Panc1 (cell line): ENCODE measurements around the gene CSNK1E. TPM values are rescaled to one million over a fixed set of nuclear protein-coding genes. Genes with fewer than 3 reads are reported as not detected.

Experiments used
- ATAC-seq: fragments of 200-7000 bp; cut with Tn5 transposase; 2 replicates; pipeline ENCODE4 v1.9.1; 2020; ENCODE audit warnings: mild to moderate bottlenecking, moderate library complexity
- BruUV-seq: library from RNA; stranded (reverse); fragments of 400-500 nt; replicated peaks from 2 replicates; lab custom pipeline; 2021; lab: Mats Ljungman, UMichigan
- CTCF ChIA-PET: fragments of 300-600 bp; sonication (Branson Sonifier 250); formaldehyde crosslinking; loops from one replicate; lab custom pipeline; 2022; ENCODE audit warnings: antibody characterized with exemption; lab: Charles Lee
- POLR2A ChIA-PET: fragments of 300-600 bp; sonication (Branson Sonifier 250); formaldehyde crosslinking; loops from one replicate; lab custom pipeline; 2022; ENCODE audit warnings: antibody characterized with exemption; lab: Charles Lee
- DNase-seq: peaks from one replicate; pipeline ENCODE4 v3.0.0-alpha.2; 2010; ENCODE audit warnings: low read depth, low spot score
- H3K27ac ChIP-seq: 2 replicates; pipeline ENCODE4 v1.5.1; 2011; ENCODE audit warnings: mild to moderate bottlenecking, low read length, inconsistent platforms
- H3K27me3 ChIP-seq: fragments of 200-500 bp; sonication (Bioruptor generic); 2 replicates; pipeline ENCODE4 v1.6.0; 2014; ENCODE audit warnings: low read length, inconsistent platforms; ENCODE audit not compliant: control insufficient read depth, insufficient read depth
- H3K36me3 ChIP-seq: fragments of 200-500 bp; sonication (Bioruptor generic); 2 replicates; pipeline ENCODE4 v1.5.1; 2014; ENCODE audit warnings: inconsistent platforms, mild to moderate bottlenecking, low read length, moderate library complexity; ENCODE audit not compliant: control insufficient read depth, insufficient read depth
- H3K4me1 ChIP-seq: 2 replicates; pipeline ENCODE4 v1.5.1; 2011; ENCODE audit warnings: inconsistent platforms, mild to moderate bottlenecking, low read length, moderate library complexity; ENCODE audit not compliant: control insufficient read depth, insufficient read depth
- H3K4me3 ChIP-seq, 2 experiments: 2 replicates each; pipeline ENCODE4 v1.5.1; 2011 to 2012; ENCODE audit warnings: low read depth in 2 of 2, low read length in 2 of 2, mild to moderate bottlenecking in 2 of 2, inconsistent platforms in 1 of 2, moderate library complexity in 1 of 2
- H3K9me3 ChIP-seq: fragments of 200-500 bp; sonication (Bioruptor generic); 2 replicates; pipeline ENCODE4 v1.5.1; 2014; ENCODE audit warnings: low read depth, mild to moderate bottlenecking, inconsistent platforms, low read length, moderate library complexity; ENCODE audit not compliant: control insufficient read depth, insufficient read depth
- CTCF ChIP-seq: fragments of 450-650 bp; IDR thresholded peaks from 2 replicates; pipeline ENCODE4 v1.5.1; 2017; ENCODE audit warnings: mild to moderate bottlenecking
- POLR2AphosphoS5 ChIP-seq: IDR thresholded peaks from 2 replicates; pipeline ENCODE4 v1.6.1; 2012; ENCODE audit warnings: mild to moderate bottlenecking, low read depth, low read length, moderate library complexity
- SIN3A ChIP-seq: IDR thresholded peaks from 2 replicates; pipeline ENCODE4 v1.6.1; 2012; ENCODE audit warnings: low read depth, mild to moderate bottlenecking, low read length, moderate library complexity, borderline replicate concordance; ENCODE audit not compliant: insufficient read depth
- TCF7L2 ChIP-seq: IDR thresholded peaks from 2 replicates; pipeline ENCODE4 v1.6.1; 2011; ENCODE audit warnings: mild to moderate bottlenecking, low read depth, low read length, inconsistent platforms
- in situ Hi-C: cut with HindIII; loops from 2 replicates; pipeline ENCODE4 v1.10.0; 2016; ENCODE audit warnings: low sequenced_read_pairs, low pct_unique_long_range_greater_than_20kb
- intact Hi-C: fragments of 100-400 bp; cut with micrococcal nuclease; formaldehyde crosslinking; loops from one replicate; pipeline ENCODE4 v1.10.0; 2022; ENCODE audit not compliant: unreplicated experiment
- total RNA-seq: library from RNA; stranded (reverse); gene quantifications from one replicate; pipeline ENCODE4 v1.2.1, GENCODE V29; 2021; ENCODE audit not compliant: unreplicated experiment
- TF ChIP-seq, protein P1 (sequence below), 2 experiments: IDR thresholded peaks; 2 replicates each; pipeline ENCODE4 v1.6.1; 2011 to 2012; ENCODE audit warnings: low read depth in 2 of 2, control low read depth in 1 of 2, low read length in 1 of 2, mild to moderate bottlenecking in 1 of 2, moderate library complexity in 1 of 2; ENCODE audit not compliant: insufficient read depth in 1 of 2

CSNK1E gene
- total RNA-seq, 1 experiment from 2014 or later: 115 TPM

- Histone ChIP-seq H3K4me3 (no peak overlapping the region), H3K36me3 (peaks cover 5% of the 10 kb centered on the region; the same call in 1 of the 2 replicates), H3K4me1 (peaks cover 10% of the 10 kb centered on the region), H3K9me3 (no peaks in the 10 kb centered on the region), H3K27ac (no peak overlapping the region), H3K27me3 (no peaks in the 10 kb centered on the region)
- CTCF ChIA-PET: no interaction called here
- in situ Hi-C loops: no loop called here
- TF ChIP-seq SIN3A: no peak
- TF ChIP-seq CTCF: no peak
- TF ChIP-seq POLR2AphosphoS5: no peak
- POLR2A ChIA-PET: no interaction called here
- BruUV-seq: no TSS peak
- DNase-seq (no peak), ATAC-seq (no peak)
- intact Hi-C loops: no loop called here
These were observed 41.1 kb downstream of the CSNK1E start for GRCh38 chr22:38276166-38276565.

GRCh38 chr22:38273135-38273826, 44.0 kb downstream of the CSNK1E start:
- CTCF ChIA-PET: no interaction called here

More at GRCh38 chr22:38273135-38273826, 44.0 kb downstream of the CSNK1E start:
- BruUV-seq: no TSS peak
- intact Hi-C loops (no loop called here), in situ Hi-C loops (no loop called here)
- H3K4me1 ChIP-seq: peaks cover 10% of the 10 kb centered on the region
- POLR2A ChIA-PET: no interaction called here
- TF ChIP-seq, protein P1, sequence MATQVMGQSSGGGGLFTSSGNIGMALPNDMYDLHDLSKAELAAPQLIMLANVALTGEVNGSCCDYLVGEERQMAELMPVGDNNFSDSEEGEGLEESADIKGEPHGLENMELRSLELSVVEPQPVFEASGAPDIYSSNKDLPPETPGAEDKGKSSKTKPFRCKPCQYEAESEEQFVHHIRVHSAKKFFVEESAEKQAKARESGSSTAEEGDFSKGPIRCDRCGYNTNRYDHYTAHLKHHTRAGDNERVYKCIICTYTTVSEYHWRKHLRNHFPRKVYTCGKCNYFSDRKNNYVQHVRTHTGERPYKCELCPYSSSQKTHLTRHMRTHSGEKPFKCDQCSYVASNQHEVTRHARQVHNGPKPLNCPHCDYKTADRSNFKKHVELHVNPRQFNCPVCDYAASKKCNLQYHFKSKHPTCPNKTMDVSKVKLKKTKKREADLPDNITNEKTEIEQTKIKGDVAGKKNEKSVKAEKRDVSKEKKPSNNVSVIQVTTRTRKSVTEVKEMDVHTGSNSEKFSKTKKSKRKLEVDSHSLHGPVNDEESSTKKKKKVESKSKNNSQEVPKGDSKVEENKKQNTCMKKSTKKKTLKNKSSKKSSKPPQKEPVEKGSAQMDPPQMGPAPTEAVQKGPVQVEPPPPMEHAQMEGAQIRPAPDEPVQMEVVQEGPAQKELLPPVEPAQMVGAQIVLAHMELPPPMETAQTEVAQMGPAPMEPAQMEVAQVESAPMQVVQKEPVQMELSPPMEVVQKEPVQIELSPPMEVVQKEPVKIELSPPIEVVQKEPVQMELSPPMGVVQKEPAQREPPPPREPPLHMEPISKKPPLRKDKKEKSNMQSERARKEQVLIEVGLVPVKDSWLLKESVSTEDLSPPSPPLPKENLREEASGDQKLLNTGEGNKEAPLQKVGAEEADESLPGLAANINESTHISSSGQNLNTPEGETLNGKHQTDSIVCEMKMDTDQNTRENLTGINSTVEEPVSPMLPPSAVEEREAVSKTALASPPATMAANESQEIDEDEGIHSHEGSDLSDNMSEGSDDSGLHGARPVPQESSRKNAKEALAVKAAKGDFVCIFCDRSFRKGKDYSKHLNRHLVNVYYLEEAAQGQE (IDR thresholded peaks at IDR 0.05; ENCODE audit: insufficient read depth in 1 of 2, low read depth in 2 of 2, low read length in 1 of 2): no peak
- no peak for TF ChIP-seq CTCF
- no peak for TF ChIP-seq TCF7L2
- TF ChIP-seq SIN3A: no peak
- TF ChIP-seq POLR2AphosphoS5: no peak
- peaks cover 5% of the 10 kb centered on the region; the same call in 1 of the 2 replicates for H3K36me3 ChIP-seq
- peak overlapping the region; percentile 89 for H3K27ac ChIP-seq
- ATAC-seq (peak; percentile 49; the same call in 1 of the 2 replicates), DNase-seq (no peak)
- H3K9me3 ChIP-seq: no peaks in the 10 kb centered on the region
- peak overlapping the region; percentile 66 to 77 for H3K4me3 ChIP-seq
- no peaks in the 10 kb centered on the region for H3K27me3 ChIP-seq
